ENCODE data around the gene MATN1. TPM values are rescaled to one million over a fixed set of nuclear protein-coding genes. Genes with fewer than 3 reads are reported as not detected.

Gene MATN1
- total RNA-seq (2022; extraction: Qiagen RNA extraction), result 0.11 to 0.26 TPM (median 0.17 TPM) in 4 of 5 replicates, not detected in the other

GRCh38 chr1:30723331-30723755 is at the start of gene MATN1:
Gene MATN1 (minus strand): TSS chr1:30723585. CDS start chr1:30723551, 34 bp downstream.

GRCh38 chr1:30757352-30758120 is 34.2 kb upstream of the MATN1 start, which contains the start of gene LAPTM5:
Gene LAPTM5 (minus strand): TSS chr1:30757774. CDS start chr1:30757745, 29 bp downstream.

Other genes with a start within 250 kb of the MATN1 start
- gene LAPTM5, start 34.2 kb upstream of the MATN1 start, total RNA-seq (2022; extraction: Qiagen RNA extraction), result 0.13 to 0.42 TPM (median 0.24 TPM) in 5 replicates
- 7.6 to 12.9 TPM (median 10.5 TPM) in 5 replicates for gene SDC3, start 185.2 kb upstream of the MATN1 start, total RNA-seq (2022; extraction: Qiagen RNA extraction)